SH-SY5Y (cell line): ENCODE data around the gene TELO2.

ENCODE experiments used
- GATA2 ChIP-seq: IDR thresholded peaks from 2 replicates; pipeline ENCODE4 v1.6.1; 2011; ENCODE audit warnings: mild to moderate bottlenecking, low read depth, low read length
- GATA3 ChIP-seq: IDR thresholded peaks from 2 replicates; pipeline ENCODE4 v1.6.1; 2011; ENCODE audit warnings: low read depth, mild to moderate bottlenecking, low read length, moderate library complexity

DNA sequence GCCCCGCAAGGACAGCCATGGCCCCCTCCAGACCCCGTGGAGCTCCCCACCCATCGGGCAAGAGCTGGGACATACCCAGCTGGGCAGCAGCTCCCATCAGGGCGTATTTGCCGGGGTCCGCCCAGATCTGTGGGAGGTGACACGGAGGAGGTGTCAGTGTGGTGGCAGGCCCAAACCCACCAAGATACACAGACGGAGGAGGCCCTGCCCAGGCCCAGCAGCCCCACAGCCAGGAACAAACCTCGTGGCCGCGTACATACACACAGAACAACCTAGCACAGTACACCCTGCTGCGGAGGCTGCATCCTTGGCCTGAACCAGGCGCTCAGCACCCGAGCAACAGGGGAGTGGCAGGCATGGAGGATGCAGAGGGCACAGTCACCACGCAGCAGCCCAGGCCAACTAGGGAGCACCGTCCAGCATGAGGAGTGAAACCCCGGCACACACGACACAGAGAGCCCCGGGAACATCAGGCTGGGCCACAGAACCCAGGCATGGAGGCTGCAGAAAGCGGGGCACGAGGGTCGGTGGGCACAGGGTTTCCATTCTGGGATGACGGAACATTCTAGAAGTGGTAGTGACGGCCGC is 43.9 kb upstream of the TELO2 start:
- TF ChIP-seq GATA2 (no peak), GATA3 (no peak)
